ENCODE results near the gene HERC2. TPM values are rescaled to one million over a fixed set of nuclear protein-coding genes. Genes with fewer than 3 reads are reported as not detected.

The HERC2 gene
- total RNA-seq, 1 experiment from 2014 or later = 69.2 TPM

- H3K23me2 ChIP-seq (ENCODE audit: insufficient read length, low read depth, low read length, poor library complexity, severe bottlenecking) = no peaks in the 10 kb centered on the region
- no peak overlapping the region for H4K5ac ChIP-seq (ENCODE audit: insufficient read length, low read depth, low read length)
- H3K56ac ChIP-seq (ENCODE audit: insufficient read length, low read depth, low read length) = no peak overlapping the region
- no peak overlapping the region for H3K4me2 ChIP-seq (ENCODE audit: insufficient read depth, insufficient read length, low read length)
- Mint-ChIP-seq H3K27ac (no peak overlapping the region), H3K4me3 (no peak overlapping the region), H3K4me1 (no peaks in the 10 kb centered on the region), H3K9me3 (no peaks in the 10 kb centered on the region), H3K36me3 (ENCODE audit: insufficient read depth in 1 of 3, low read depth in 3 of 3) (peaks cover 34 to 62% (median 56%) of the 10 kb centered on the region in 3 experiments), H3K27me3 (ENCODE audit: low read depth) (no peaks in the 10 kb centered on the region; the same call in 1 of the 2 replicates)
- no peak overlapping the region for H3K9ac ChIP-seq (ENCODE audit: extremely low read depth, insufficient read length, low read length)
- H3K27ac ChIP-seq (ENCODE audit: insufficient read length, low read depth, low read length) = no peak overlapping the region
- no peaks in the 10 kb centered on the region for H3K27me3 ChIP-seq (ENCODE audit: insufficient read depth, low read length)
- H3K14ac ChIP-seq (ENCODE audit: insufficient read depth, low read length) = no peak overlapping the region
- H3K23ac ChIP-seq (ENCODE audit: insufficient read length, low read depth, low read length) = no peak overlapping the region
- H2AFZ ChIP-seq (ENCODE audit: low read length) = no peak overlapping the region
- no peaks in the 10 kb centered on the region for H3K79me2 ChIP-seq (ENCODE audit: insufficient read depth, low read length)
- H2BK20ac ChIP-seq (ENCODE audit: low read depth, low read length, poor library complexity, severe bottlenecking) = no peak overlapping the region
- no CpG with 5 or more reads among the region's 10 CpGs for WGBS (ENCODE audit: extremely low coverage, insufficient read length, low lambda C conversion rate)
- H2BK15ac ChIP-seq (ENCODE audit: low read depth, low read length) = no peak overlapping the region
- DNase-seq = no peak
- H3K79me1 ChIP-seq (ENCODE audit: insufficient read depth, low read depth, low read length, poor library complexity, severe bottlenecking) = no peaks in the 10 kb centered on the region
- H4K8ac ChIP-seq (replicated peaks; ENCODE audit: insufficient read length, low read depth, low read length) = no peak overlapping the region
- no peaks in the 10 kb centered on the region for H4K20me1 ChIP-seq (ENCODE audit: control insufficient read depth, insufficient read depth, insufficient read length)
- no peaks in the 10 kb centered on the region for H3K9me3 ChIP-seq (ENCODE audit: control insufficient read depth, low read depth, low read length)
- H2BK120ac ChIP-seq (ENCODE audit: low read depth, low read length, poor library complexity, severe bottlenecking) = no peak overlapping the region
- no peak overlapping the region for H4K91ac ChIP-seq (ENCODE audit: insufficient read length, low read depth, low read length)
- H3K18ac ChIP-seq (ENCODE audit: insufficient read length, low read depth, low read length) = no peak overlapping the region
- H3T11ph ChIP-seq (ENCODE audit: low read length) = no peak overlapping the region
- no peak overlapping the region for H2BK5ac ChIP-seq (ENCODE audit: insufficient read length, low read length)
- H3K4ac ChIP-seq (ENCODE audit: low read depth, low read length) = no peak overlapping the region
- no peaks in the 10 kb centered on the region for H3K4me1 ChIP-seq (ENCODE audit: insufficient read depth, low read length)
- no peak overlapping the region for H2AK5ac ChIP-seq (ENCODE audit: insufficient read length, low read length)
- H2BK12ac ChIP-seq (ENCODE audit: insufficient read length, low read depth, low read length) = no peak overlapping the region
- no peak for TF ChIP-seq CTCF (conservative IDR thresholded peaks at IDR 0.05)
These were observed 143.3 kb downstream of the HERC2 start for GRCh38 chr15:28178727-28179126.

Data from H9 (cell line).